Hepatocyte (in vitro differentiated cells): ENCODE results near the gene LINGO3.

ENCODE experiments used
- EZH2 ChIP-seq: fragments of 200-600 bp; sonication (generic); IDR thresholded peaks from 2 replicates; pipeline ENCODE4 v1.6.1; 2016; ENCODE audit warnings: antibody characterized with exemption, mild to moderate bottlenecking, borderline replicate concordance
- EZH2phosphoT487 ChIP-seq: fragments of 200-600 bp; sonication (generic); IDR thresholded peaks from one replicate; pipeline ENCODE4 v1.6.1; 2018; ENCODE audit warnings: antibody characterized with exemption, mild to moderate bottlenecking, low read depth, moderate library complexity; ENCODE audit not compliant: unreplicated experiment, severe bottlenecking
- TF ChIP-seq, protein P1 (sequence below): fragments of 200-600 bp; sonication (generic); IDR thresholded peaks from 2 replicates; pipeline ENCODE4 v1.5.1; 2016; ENCODE audit warnings: antibody characterized with exemption, mild to moderate bottlenecking; ENCODE audit not compliant: poor library complexity

DNA sequence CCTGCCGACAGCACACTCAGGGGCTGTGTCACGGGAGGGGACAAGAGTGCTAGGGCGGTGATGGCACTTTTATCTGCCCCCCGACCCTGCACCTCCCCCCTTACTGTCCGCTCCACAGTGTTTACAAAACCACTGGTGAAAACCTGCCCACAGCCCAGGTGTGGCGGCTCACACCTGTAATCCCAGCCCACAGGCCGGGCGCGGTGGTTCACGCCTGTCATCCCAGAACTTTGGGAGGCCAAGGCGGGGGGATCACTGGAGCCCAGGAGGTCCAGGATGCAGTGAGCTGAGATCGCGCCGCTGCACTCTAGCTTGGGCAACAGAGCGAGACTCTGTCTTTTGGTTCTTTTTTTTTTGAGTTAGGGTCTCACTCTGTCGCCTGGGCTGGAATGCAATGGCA lies 11.8 kb downstream of the LINGO3 start:
- no peak for TF ChIP-seq EZH2phosphoT487
- TF ChIP-seq EZH2, result no peak
- TF ChIP-seq, protein P1, sequence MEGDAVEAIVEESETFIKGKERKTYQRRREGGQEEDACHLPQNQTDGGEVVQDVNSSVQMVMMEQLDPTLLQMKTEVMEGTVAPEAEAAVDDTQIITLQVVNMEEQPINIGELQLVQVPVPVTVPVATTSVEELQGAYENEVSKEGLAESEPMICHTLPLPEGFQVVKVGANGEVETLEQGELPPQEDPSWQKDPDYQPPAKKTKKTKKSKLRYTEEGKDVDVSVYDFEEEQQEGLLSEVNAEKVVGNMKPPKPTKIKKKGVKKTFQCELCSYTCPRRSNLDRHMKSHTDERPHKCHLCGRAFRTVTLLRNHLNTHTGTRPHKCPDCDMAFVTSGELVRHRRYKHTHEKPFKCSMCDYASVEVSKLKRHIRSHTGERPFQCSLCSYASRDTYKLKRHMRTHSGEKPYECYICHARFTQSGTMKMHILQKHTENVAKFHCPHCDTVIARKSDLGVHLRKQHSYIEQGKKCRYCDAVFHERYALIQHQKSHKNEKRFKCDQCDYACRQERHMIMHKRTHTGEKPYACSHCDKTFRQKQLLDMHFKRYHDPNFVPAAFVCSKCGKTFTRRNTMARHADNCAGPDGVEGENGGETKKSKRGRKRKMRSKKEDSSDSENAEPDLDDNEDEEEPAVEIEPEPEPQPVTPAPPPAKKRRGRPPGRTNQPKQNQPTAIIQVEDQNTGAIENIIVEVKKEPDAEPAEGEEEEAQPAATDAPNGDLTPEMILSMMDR, result no peak
